ENCODE data around the gene PTBP1. TPM values are rescaled to one million over a fixed set of nuclear protein-coding genes. Genes with fewer than 3 reads are reported as not detected.

The PTBP1 gene
- total and polyA plus RNA-seq, 2 experiments from 2014 or later: 539 to 632 TPM

DNA sequence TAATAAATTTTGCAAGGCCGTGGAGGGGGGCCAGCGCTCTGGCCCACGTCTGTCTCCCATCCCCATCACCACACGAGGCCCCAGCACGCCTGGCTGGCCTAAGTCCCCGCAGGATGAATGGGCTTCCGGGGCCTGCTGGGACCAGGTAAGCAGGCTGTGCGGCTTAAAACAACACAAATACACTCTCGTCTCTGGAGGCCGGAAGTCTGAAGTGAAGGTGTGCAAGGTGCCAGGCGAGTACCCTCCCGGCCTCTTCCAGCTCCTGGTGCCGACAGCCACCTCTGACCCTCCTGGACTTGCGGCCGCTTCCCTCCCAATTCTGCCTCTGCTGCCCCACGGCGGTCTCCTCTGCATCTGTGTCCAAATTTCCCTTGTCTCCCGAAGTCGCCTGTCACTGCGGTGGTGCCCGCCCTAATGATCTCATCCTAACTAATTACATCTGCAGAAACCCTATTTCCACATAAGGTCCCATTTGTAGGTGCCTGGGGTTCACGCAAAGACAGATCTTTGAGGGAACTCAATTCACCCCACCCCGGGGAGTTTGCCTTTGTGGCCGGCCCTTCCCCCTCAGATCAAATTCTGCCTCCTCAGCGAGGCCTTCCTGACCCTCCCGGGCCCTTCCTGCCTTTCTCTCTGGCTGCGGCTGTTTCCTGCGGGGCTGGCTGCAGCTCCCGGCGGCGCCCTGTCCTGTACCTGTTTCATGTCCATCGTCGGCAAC is 8.1 kb upstream of the PTBP1 start (continued):
- TF ChIP-seq, protein P1, sequence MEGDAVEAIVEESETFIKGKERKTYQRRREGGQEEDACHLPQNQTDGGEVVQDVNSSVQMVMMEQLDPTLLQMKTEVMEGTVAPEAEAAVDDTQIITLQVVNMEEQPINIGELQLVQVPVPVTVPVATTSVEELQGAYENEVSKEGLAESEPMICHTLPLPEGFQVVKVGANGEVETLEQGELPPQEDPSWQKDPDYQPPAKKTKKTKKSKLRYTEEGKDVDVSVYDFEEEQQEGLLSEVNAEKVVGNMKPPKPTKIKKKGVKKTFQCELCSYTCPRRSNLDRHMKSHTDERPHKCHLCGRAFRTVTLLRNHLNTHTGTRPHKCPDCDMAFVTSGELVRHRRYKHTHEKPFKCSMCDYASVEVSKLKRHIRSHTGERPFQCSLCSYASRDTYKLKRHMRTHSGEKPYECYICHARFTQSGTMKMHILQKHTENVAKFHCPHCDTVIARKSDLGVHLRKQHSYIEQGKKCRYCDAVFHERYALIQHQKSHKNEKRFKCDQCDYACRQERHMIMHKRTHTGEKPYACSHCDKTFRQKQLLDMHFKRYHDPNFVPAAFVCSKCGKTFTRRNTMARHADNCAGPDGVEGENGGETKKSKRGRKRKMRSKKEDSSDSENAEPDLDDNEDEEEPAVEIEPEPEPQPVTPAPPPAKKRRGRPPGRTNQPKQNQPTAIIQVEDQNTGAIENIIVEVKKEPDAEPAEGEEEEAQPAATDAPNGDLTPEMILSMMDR (conservative IDR thresholded peaks at IDR 0.05; ENCODE audit: low read depth in 2 of 2): peak in 1 of 2 experiments; percentile 25; a peak in 1 of 4 replicates

DNA sequence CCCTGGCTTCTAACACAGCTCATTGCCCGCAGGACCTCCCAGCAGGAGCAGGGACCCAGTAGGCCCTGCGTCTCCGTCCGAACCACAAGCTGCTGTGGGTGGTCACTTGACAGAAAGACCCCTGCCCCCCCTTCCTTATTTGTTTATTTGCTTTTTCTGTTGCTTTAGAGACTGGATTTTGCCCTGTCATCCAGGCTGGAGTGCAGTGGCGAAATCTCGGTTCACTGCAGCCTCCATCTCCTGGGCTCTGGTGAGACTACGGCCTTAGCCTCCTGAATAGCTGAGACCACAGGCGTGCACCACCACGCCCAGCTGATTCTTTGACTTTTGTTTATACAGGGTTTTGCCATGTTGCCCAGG is 7.6 kb upstream of the PTBP1 start:
- Histone ChIP-seq H3K4me2 (peak overlapping the region; percentile 64; the same call in 1 of the 2 replicates), H3K4me1 (ENCODE audit: insufficient read depth) (peaks cover 42% of the 10 kb centered on the region), H2AFZ (no peak overlapping the region), H3K4me3 (0 out of 2 replicates have a peak overlapping the region, but pooled peaks have one; percentile 27), H3K79me2 (replicated peaks; ENCODE audit: insufficient read depth) (peaks cover 7% of the 10 kb centered on the region), H3F3A (replicated peaks; ENCODE audit: low read depth) (peaks cover 20% of the 10 kb centered on the region), H3K27ac (ENCODE audit: low read depth) (peak overlapping the region; percentile 91), H3K36me3 (ENCODE audit: insufficient read depth) (no peaks in the 10 kb centered on the region), H3K27me3 (ENCODE audit: insufficient read depth) (no peaks in the 10 kb centered on the region), H4K20me1 (replicated peaks; ENCODE audit: insufficient read depth) (no peaks in the 10 kb centered on the region), H3K9me2 (ENCODE audit: insufficient read depth) (no peaks in the 10 kb centered on the region)
- peaks cover 30% of the 10 kb centered on the region for H3K4me1 Mint-ChIP-seq
- H3K27ac Mint-ChIP-seq: peak overlapping the region; percentile 88
- TF ChIP-seq ZNF331 (CRISPR knock-in tag; IDR thresholded peaks at IDR 0.05; ENCODE audit: low read depth): no peak
- TF ChIP-seq, protein P2, sequence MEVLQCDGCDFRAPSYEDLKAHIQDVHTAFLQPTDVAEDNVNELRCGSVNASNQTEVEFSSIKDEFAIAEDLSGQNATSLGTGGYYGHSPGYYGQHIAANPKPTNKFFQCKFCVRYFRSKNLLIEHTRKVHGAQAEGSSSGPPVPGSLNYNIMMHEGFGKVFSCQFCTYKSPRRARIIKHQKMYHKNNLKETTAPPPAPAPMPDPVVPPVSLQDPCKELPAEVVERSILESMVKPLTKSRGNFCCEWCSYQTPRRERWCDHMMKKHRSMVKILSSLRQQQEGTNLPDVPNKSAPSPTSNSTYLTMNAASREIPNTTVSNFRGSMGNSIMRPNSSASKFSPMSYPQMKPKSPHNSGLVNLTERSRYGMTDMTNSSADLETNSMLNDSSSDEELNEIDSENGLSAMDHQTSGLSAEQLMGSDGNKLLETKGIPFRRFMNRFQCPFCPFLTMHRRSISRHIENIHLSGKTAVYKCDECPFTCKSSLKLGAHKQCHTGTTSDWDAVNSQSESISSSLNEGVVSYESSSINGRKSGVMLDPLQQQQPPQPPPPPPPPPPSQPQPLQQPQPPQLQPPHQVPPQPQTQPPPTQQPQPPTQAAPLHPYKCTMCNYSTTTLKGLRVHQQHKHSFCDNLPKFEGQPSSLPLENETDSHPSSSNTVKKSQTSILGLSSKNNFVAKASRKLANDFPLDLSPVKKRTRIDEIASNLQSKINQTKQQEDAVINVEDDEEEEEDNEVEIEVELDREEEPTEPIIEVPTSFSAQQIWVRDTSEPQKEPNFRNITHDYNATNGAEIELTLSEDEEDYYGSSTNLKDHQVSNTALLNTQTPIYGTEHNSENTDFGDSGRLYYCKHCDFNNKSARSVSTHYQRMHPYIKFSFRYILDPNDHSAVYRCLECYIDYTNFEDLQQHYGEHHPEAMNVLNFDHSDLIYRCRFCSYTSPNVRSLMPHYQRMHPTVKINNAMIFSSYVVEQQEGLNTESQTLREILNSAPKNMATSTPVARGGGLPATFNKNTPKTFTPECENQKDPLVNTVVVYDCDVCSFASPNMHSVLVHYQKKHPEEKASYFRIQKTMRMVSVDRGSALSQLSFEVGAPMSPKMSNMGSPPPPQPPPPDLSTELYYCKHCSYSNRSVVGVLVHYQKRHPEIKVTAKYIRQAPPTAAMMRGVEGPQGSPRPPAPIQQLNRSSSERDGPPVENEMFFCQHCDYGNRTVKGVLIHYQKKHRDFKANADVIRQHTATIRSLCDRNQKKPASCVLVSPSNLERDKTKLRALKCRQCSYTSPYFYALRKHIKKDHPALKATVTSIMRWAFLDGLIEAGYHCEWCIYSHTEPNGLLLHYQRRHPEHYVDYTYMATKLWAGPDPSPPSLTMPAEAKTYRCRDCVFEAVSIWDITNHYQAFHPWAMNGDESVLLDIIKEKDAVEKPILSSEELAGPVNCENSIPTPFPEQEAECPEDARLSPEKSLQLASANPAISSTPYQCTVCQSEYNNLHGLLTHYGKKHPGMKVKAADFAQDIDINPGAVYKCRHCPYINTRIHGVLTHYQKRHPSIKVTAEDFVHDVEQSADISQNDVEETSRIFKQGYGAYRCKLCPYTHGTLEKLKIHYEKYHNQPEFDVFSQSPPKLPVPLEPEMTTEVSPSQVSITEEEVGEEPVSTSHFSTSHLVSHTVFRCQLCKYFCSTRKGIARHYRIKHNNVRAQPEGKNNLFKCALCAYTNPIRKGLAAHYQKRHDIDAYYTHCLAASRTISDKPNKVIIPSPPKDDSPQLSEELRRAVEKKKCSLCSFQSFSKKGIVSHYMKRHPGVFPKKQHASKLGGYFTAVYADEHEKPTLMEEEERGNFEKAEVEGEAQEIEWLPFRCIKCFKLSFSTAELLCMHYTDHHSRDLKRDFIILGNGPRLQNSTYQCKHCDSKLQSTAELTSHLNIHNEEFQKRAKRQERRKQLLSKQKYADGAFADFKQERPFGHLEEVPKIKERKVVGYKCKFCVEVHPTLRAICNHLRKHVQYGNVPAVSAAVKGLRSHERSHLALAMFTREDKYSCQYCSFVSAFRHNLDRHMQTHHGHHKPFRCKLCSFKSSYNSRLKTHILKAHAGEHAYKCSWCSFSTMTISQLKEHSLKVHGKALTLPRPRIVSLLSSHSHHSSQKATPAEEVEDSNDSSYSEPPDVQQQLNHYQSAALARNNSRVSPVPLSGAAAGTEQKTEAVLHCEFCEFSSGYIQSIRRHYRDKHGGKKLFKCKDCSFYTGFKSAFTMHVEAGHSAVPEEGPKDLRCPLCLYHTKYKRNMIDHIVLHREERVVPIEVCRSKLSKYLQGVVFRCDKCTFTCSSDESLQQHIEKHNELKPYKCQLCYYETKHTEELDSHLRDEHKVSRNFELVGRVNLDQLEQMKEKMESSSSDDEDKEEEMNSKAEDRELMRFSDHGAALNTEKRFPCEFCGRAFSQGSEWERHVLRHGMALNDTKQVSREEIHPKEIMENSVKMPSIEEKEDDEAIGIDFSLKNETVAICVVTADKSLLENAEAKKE (CRISPR knock-in tag; IDR thresholded peaks at IDR 0.05): no peak
- TF ChIP-seq, protein P3, sequence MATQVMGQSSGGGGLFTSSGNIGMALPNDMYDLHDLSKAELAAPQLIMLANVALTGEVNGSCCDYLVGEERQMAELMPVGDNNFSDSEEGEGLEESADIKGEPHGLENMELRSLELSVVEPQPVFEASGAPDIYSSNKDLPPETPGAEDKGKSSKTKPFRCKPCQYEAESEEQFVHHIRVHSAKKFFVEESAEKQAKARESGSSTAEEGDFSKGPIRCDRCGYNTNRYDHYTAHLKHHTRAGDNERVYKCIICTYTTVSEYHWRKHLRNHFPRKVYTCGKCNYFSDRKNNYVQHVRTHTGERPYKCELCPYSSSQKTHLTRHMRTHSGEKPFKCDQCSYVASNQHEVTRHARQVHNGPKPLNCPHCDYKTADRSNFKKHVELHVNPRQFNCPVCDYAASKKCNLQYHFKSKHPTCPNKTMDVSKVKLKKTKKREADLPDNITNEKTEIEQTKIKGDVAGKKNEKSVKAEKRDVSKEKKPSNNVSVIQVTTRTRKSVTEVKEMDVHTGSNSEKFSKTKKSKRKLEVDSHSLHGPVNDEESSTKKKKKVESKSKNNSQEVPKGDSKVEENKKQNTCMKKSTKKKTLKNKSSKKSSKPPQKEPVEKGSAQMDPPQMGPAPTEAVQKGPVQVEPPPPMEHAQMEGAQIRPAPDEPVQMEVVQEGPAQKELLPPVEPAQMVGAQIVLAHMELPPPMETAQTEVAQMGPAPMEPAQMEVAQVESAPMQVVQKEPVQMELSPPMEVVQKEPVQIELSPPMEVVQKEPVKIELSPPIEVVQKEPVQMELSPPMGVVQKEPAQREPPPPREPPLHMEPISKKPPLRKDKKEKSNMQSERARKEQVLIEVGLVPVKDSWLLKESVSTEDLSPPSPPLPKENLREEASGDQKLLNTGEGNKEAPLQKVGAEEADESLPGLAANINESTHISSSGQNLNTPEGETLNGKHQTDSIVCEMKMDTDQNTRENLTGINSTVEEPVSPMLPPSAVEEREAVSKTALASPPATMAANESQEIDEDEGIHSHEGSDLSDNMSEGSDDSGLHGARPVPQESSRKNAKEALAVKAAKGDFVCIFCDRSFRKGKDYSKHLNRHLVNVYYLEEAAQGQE (IDR thresholded peaks at IDR 0.05; ENCODE audit: unreplicated experiment): no peak
- H3K36me3 Mint-ChIP-seq (ENCODE audit: low read depth): no peaks in the 10 kb centered on the region; the same call in 2 of the 3 replicates
- H3K27me3 Mint-ChIP-seq (ENCODE audit: insufficient read depth, low read depth, poor library complexity): peaks cover 6% of the 10 kb centered on the region
- DNase-seq (ENCODE audit: low spot score) (no peak), ATAC-seq (no peak)
- H3K4me3 Mint-ChIP-seq: peak overlapping the region; percentile 33
- H3K9me3 Mint-ChIP-seq: no peaks in the 10 kb centered on the region
